PFSK-1 (cell line): ENCODE measurements around the gene MRS2.

ENCODE experiments used
- FOXP2 ChIP-seq: optimal IDR thresholded peaks from 2 replicates; pipeline ENCODE3; 2011; ENCODE audit warnings: borderline replicate concordance, control low read depth, inconsistent platforms; ENCODE audit not compliant: insufficient read depth; ENCODE audit errors: extremely low read length, extremely low read depth
- POLR2AphosphoS5 ChIP-seq: IDR thresholded peaks from 2 replicates; pipeline ENCODE4 v1.6.1; 2012; ENCODE audit warnings: low read depth, mild to moderate bottlenecking, control low read depth, low read length, moderate library complexity
- REST ChIP-seq, 2 experiments: IDR thresholded peaks; 2 replicates each; pipeline versions ENCODE4 v1.6.1 to v1.8.0; 2011 to 2012; ENCODE audit warnings: low read depth in 2 of 2, low read length in 2 of 2, control low read depth in 1 of 2, inconsistent platforms in 1 of 2, mild to moderate bottlenecking in 1 of 2, moderate library complexity in 1 of 2; ENCODE audit not compliant: insufficient read depth in 1 of 2
- SIN3A ChIP-seq: IDR thresholded peaks from 2 replicates; pipeline ENCODE4 v1.6.1; 2012; ENCODE audit warnings: mild to moderate bottlenecking, low read length, moderate library complexity, borderline replicate concordance; ENCODE audit not compliant: insufficient read depth
- TAF1 ChIP-seq: IDR thresholded peaks from 2 replicates; pipeline ENCODE4 v1.6.1; 2012; ENCODE audit warnings: low read length, control low read depth, borderline replicate concordance; ENCODE audit not compliant: insufficient read depth

The MRS2 gene

GRCh38 chr6:24401458-24401857, 1.3 kb upstream of the MRS2 start:
- TF ChIP-seq REST (IDR thresholded peaks at IDR 0.05; ENCODE audit: insufficient read depth in 1 of 2, low read depth in 2 of 2, low read length in 2 of 2) (no peak), POLR2AphosphoS5 (no peak), SIN3A (no peak), TAF1 (no peak), FOXP2 (no peak)

GRCh38 chr6:24403501-24403824, 727 bp downstream of the MRS2 start:
- TF ChIP-seq REST (IDR thresholded peaks at IDR 0.05; ENCODE audit: insufficient read depth in 1 of 2, low read depth in 2 of 2, low read length in 2 of 2) (no peak), TAF1 (no peak), SIN3A (no peak), FOXP2 (no peak), POLR2AphosphoS5 (no peak)

GRCh38 chr6:24405262-24405661, 2.5 kb downstream of the MRS2 start:
- TF ChIP-seq TAF1 (no peak), FOXP2 (no peak), POLR2AphosphoS5 (no peak), REST (IDR thresholded peaks at IDR 0.05; ENCODE audit: insufficient read depth in 1 of 2, low read depth in 2 of 2, low read length in 2 of 2) (no peak), SIN3A (no peak)

- TF ChIP-seq TAF1 = no peak
- TF ChIP-seq REST (IDR thresholded peaks at IDR 0.05; ENCODE audit: insufficient read depth in 1 of 2, low read depth in 2 of 2, low read length in 2 of 2) = no peak
- TF ChIP-seq FOXP2 = no peak
- no peak for TF ChIP-seq POLR2AphosphoS5
- no peak for TF ChIP-seq SIN3A
Measured at GRCh38 chr6:24408719-24409410, 6.1 kb downstream of the MRS2 start.

GRCh38 chr6:24410622-24411021, 7.9 kb downstream of the MRS2 start:
- TF ChIP-seq POLR2AphosphoS5 = no peak
- TF ChIP-seq REST (IDR thresholded peaks at IDR 0.05; ENCODE audit: insufficient read depth in 1 of 2, low read depth in 2 of 2, low read length in 2 of 2) = no peak
- no peak for TF ChIP-seq TAF1
- no peak for TF ChIP-seq SIN3A
- no peak for TF ChIP-seq FOXP2
